ENCODE data around the gene CDK5RAP2. TPM values are rescaled to one million over a fixed set of nuclear protein-coding genes. Genes with fewer than 3 reads are reported as not detected.

CDK5RAP2 gene
- polyA plus RNA-seq, 1 donor (not counting 4 experiments of a cell fraction or from before 2014, with no cell fraction given) = 22.4 TPM

DNA sequence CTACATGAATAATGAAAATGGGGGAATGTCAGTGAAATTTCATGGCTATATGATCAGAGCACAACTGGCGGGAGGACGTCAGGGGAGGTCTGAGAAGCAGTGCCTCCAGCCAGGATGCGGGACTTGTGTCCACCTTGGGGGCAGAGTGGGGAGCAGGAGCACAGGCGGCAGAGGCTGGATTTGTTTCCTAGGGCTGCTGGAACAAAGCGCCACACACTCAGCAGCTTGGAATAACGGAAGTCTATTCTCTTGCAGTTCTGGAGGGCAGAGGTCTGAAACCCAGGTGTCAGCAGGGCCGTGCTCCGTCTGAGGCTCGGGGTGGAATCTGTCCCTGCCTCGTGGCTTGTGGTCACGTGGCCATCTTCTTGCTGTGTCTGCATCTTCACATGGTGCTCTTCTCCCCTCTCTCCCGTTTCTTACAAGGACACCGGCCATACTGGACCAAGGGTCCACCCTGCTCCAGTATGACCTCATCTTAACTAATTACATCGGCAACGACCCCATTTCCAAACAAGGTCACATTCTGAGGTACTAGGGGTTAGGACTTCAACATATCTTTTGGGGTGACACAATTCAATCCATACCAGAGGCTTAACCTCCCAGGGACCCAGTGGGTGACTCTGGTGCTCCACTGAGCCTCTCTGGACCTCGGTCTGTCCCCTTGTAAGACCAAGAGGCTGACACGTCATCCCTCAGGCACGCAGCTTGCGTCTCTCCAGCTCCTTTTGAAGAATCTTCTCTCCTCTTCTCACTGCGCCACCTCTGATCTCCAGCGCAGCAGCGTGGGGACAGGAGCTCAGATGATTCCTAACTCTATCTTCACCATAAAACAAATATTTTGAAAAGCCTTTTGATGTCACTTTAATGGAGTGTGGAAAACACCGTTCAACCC is 202.5 kb downstream of the CDK5RAP2 start:
- H3K27me3 ChIP-seq (ENCODE audit: control insufficient read depth, extremely low read depth, insufficient read depth, low read length) = no peaks in the 10 kb centered on the region
- no peaks in the 10 kb centered on the region for H4K20me1 ChIP-seq (ENCODE audit: control insufficient read depth, extremely low read depth, insufficient read depth, low read length)
- FAIRE-seq (no peak), DNase-seq (ENCODE audit: low read depth, low spot score) (no peak)
- no peak overlapping the region for H3K9ac ChIP-seq (ENCODE audit: control insufficient read depth, extremely low read depth, insufficient read depth, low read length)
- H3K9me1 ChIP-seq (ENCODE audit: control insufficient read depth, extremely low read depth, insufficient read depth, low read length) = no peaks in the 10 kb centered on the region
- H3K4me2 ChIP-seq (ENCODE audit: control insufficient read depth, extremely low read depth, insufficient read depth, low read depth, low read length) = no peak overlapping the region
- dilution Hi-C loops (cut with MboI; ENCODE audit: extremely low pct_ligation_motif_present, low sequenced_read_pairs) = no loop called here
- no peaks in the 10 kb centered on the region for H3K36me3 ChIP-seq (ENCODE audit: control insufficient read depth in 2 of 2, extremely low read depth in 1 of 2, insufficient read depth in 2 of 2, low read length in 2 of 2)
- no peaks in the 10 kb centered on the region for H3K79me2 ChIP-seq (ENCODE audit: control insufficient read depth, insufficient read depth, low read length)
- H3K9me3 ChIP-seq (ENCODE audit: control insufficient read depth, low read depth, low read length) = no peaks in the 10 kb centered on the region
- H3K4me1 ChIP-seq (ENCODE audit: control insufficient read depth, extremely low read depth, insufficient read depth, low read length) = no peaks in the 10 kb centered on the region
- H3K4me3 ChIP-seq (ENCODE audit: control insufficient read depth in 2 of 3, extremely low read depth in 1 of 3, insufficient read depth in 2 of 3, low read depth in 1 of 3, low read length in 3 of 3) = no peak overlapping the region
- TF ChIP-seq CTCF (optimal IDR thresholded peaks at IDR 0.05 in 1 of 3, IDR thresholded peaks at IDR 0.05 in 1 of 3, conservative IDR thresholded peaks at IDR 0.05 in 1 of 3; ENCODE audit: extremely low read depth in 1 of 3, insufficient read depth in 2 of 3, low read length in 3 of 3) (no peak), EZH2 (IDR thresholded peaks at IDR 0.05; ENCODE audit: low read length) (no peak)
- H3K27ac ChIP-seq (ENCODE audit: control insufficient read depth, insufficient read depth, low read length) = no peak overlapping the region
- H2AFZ ChIP-seq (ENCODE audit: control insufficient read depth, low read length) = no peak overlapping the region

DNA sequence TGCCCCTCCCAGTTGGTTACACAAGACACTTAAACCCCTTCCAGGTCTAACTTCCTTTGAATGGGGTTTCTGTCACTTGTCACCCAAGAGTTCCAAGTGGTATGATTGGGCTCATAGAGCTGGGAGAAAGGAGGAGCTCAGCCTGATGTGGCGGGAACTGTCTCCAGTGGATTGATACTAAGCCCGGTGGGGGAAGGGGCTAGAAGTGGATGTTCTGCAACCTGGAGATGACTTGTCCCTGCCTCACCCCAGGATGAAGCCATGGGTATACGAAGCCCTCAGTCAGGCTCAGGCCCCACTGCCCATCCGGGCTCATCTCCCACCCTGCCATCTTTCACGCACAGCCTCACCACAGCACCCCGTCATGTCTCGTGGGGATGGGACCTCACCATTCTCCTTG is 203.9 kb downstream of the CDK5RAP2 start:
- Histone ChIP-seq H3K36me3 (ENCODE audit: control insufficient read depth in 2 of 2, extremely low read depth in 1 of 2, insufficient read depth in 2 of 2, low read length in 2 of 2) (no peaks in the 10 kb centered on the region), H3K4me3 (ENCODE audit: control insufficient read depth in 2 of 3, extremely low read depth in 1 of 3, insufficient read depth in 2 of 3, low read depth in 1 of 3, low read length in 3 of 3) (no peak overlapping the region), H3K79me2 (ENCODE audit: control insufficient read depth, insufficient read depth, low read length) (no peaks in the 10 kb centered on the region), H3K9me3 (ENCODE audit: control insufficient read depth, low read depth, low read length) (no peaks in the 10 kb centered on the region), H3K27ac (ENCODE audit: control insufficient read depth, insufficient read depth, low read length) (no peak overlapping the region), H2AFZ (ENCODE audit: control insufficient read depth, low read length) (no peak overlapping the region), H4K20me1 (ENCODE audit: control insufficient read depth, extremely low read depth, insufficient read depth, low read length) (no peaks in the 10 kb centered on the region), H3K9ac (ENCODE audit: control insufficient read depth, extremely low read depth, insufficient read depth, low read length) (no peak overlapping the region), H3K4me1 (ENCODE audit: control insufficient read depth, extremely low read depth, insufficient read depth, low read length) (no peaks in the 10 kb centered on the region), H3K9me1 (ENCODE audit: control insufficient read depth, extremely low read depth, insufficient read depth, low read length) (no peaks in the 10 kb centered on the region), H3K4me2 (ENCODE audit: control insufficient read depth, extremely low read depth, insufficient read depth, low read depth, low read length) (no peak overlapping the region), H3K27me3 (ENCODE audit: control insufficient read depth, extremely low read depth, insufficient read depth, low read length) (no peaks in the 10 kb centered on the region)
- TF ChIP-seq EZH2 (IDR thresholded peaks at IDR 0.05; ENCODE audit: low read length) (no peak), CTCF (optimal IDR thresholded peaks at IDR 0.05 in 1 of 3, IDR thresholded peaks at IDR 0.05 in 1 of 3, conservative IDR thresholded peaks at IDR 0.05 in 1 of 3; ENCODE audit: extremely low read depth in 1 of 3, insufficient read depth in 2 of 3, low read length in 3 of 3) (no peak)
- no peak for DNase-seq (ENCODE audit: low read depth, low spot score)
- dilution Hi-C loops (cut with MboI; ENCODE audit: extremely low pct_ligation_motif_present, low sequenced_read_pairs) = no loop called here
- FAIRE-seq = no peak
